ENCODE data around the gene PRM1.

Gene PRM1, protein sequence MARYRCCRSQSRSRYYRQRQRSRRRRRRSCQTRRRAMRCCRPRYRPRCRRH

DNA sequence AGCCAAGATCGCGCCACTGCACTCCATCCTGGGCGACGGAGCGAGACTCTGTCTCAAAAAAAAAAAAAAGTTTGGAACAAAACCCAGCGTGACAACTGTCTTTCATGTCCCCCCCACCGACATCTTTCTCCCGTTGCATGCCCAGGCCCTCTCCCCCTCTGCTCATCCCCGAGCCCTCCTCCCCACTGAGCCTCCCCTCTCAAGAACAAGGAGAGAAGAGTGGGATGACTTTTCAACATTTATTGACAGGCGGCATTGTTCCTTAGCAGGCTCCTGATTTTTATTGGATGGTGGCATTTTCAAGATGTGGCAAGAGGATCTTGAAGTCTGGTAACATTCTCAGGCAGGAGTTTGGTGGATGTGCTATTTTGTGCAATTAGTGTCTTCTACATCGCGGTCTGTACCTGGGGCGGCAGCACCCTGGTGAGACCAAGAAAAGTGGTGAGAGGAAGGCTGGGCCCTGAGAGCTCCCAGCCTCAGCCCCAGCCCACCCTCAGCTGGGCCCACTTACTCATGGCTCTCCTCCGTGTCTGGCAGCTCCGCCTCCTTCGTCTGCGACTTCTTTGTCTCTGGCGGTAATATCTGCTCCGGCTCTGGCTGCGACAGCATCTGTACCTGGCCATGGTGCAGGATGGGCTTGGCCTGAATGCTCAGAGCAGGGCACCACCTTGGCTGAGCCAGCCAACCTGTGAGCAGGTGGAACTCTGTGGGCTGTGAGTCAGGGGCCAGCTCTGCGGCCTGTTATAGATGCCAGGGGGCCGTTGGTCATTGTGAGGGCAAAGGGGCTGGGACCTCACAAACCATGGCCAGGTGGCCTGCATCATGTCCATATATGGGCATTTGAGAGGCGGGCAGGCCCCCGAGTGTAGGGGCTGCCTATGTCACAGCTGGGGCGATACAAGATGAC lies at the start of gene PRM1:
TSS of gene PRM1 (minus strand) at position 715 of the 907 bp plus-strand sequence. CDS start at position 623, 92 bp downstream.
- no peak for DNase-seq (ENCODE audit: low read depth)

DNA sequence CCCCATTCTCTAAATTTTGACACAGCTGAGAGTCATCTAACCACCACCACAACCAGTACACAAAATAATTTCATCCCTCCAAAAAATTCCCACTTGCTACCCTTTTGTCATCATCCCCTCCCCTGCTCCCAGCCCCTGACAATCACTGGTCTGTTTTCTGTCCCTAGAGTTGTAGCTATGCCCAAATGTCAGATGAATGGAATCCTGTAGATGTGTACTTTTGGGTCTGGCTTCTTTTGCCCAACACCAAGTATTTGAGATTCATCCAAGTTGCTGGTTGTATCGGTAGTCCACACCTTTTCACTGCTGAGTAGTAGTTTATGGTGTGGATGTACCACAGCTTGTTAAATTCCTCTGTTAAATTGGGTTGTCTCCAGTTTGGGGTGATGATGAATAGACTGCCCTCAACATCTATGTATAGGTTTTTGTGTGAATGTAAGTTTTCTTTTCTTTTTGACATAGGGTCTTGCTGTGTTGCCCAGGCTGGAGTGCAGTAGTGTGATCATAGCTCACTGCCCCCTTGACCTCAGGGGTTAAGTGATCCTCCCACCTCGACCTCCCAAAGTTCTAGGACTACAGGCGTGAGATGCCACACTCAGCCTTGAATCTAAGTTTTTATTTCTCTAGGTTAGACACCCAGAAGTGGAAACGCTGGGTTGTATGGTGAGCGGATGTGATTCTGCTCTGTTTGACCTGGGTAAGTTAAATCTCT lies 49.6 kb upstream of the PRM1 start:
- no peak for DNase-seq (ENCODE audit: low read depth)

DNA sequence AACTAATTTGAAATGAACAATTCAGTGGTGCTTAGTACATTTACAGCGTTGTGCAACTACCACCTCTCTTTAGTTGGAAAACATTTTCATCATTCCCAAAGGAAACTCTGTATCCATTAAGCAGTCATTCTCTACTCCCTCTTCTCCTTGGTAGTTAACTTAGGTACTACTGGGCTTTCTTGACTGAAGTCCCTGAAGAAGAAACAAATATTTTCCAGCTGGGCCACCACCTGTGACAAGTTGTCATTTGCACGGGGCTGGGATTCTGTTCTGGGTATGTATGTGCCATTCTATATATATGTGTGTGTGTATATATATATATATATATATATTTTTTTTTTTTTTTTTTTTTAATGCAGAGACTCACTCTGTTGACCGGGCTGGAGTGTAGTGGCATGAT lies 48.8 kb upstream of the PRM1 start:
- no peak for DNase-seq (ENCODE audit: low read depth)

DNA sequence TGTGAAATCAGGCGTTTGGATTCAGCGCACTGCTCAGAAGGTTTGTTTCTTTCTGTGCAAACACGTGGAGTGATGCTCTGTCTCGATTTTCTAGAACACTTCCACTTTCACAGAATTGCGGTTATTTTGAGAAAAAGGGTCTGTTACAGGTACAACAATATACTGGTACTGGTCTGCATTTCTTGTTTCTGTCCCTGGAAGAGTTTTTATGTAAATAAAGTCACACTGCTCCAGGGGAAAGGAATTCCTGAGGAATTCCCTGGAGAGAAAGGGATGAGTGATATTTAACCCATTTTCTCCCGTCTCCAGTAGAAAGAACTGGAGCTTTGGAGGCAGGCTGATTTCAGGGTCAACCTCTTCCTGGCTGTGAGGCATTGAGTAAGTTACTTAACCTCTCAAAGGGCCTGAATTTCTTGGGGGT lies 48.0 kb upstream of the PRM1 start:
- no peak for DNase-seq (ENCODE audit: low read depth)

DNA sequence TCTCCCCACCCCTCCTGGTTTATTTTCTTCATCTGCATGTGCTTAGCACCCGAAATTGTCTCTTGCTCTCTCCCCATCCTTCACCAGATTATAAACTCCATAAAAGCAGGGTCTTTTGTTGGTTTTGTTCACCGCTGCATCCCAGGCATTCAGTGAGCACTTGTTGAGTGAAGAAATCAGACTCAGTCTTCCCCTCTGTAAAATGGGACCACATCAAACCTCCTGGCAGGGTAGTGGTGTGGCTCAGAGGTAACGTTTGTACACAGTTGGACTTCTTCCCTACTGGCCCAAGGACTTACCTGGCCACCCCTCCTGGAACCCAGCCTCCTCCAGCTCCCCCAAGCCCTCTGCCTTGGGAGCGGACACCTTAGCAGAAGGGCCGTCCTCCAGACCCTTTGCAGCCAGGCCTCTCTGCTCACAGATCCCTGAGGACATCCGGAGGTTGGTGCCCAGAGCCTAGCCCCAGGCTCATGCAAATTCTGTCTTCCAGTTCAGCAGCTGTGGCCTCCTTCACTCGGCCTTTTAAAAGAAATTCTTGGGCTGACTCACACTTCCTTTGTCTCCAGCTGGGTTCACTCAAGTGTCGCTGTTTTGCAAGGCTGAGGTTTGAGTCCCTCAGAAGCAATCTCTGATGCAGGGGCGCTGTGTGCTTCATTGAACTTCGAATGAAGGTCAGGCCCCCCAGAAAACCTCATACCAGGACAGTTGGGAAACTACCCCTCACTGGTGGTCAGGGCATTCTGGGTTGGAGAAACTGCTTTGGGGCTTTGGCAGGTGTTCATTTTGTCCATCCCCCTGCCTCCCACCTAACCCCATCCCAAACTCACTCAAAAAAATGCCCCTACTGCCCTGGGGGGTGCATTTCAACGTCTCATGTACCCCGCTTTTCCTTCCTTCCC lies 47.3 kb upstream of the PRM1 start:
- peak; percentile 59 for DNase-seq (ENCODE audit: low read depth)

DNA sequence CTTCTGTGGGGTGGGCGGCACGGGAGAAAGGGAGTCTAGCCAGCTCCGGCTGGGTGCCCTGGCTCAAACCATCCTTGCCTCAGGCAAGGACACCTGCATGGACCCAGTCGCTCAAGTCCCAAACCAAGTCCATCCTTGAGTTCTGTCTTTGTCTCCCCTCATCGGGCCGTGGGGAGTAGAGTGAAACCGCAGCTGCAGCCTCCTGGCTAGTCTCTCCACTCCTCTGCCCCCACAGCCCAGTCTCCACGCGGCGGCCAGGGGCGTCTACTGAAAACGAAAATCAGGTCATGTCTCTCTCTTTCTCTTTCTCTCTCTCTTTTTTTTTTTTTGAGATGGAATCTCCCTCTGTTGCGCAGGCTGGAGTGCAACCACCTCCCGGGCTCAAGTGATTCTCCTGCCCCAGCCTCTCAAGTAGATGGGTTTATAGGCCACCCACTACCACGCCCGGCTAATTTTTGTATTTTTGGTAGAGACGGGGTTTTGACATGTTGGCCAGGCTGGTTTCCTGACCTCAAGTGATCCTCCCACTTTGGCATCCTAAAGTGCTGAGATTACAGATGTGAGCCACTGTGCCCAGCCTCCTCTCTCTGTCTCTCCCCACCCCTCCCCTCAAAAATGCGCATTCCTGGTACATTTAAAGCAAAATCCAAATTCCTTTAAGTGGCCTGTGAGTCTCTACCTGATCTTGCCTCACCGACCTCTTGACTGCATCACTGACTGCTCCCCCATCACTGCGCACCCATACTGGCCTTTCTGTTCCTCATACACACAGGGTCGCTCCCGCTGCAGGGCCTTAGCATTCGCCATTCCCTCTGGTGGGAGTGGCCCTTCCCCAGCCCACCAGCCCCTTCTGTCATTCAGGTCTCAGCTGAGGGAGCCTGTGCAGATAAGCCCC lies 46.4 kb upstream of the PRM1 start:
- DNase-seq (ENCODE audit: low read depth) = no peak

DNA sequence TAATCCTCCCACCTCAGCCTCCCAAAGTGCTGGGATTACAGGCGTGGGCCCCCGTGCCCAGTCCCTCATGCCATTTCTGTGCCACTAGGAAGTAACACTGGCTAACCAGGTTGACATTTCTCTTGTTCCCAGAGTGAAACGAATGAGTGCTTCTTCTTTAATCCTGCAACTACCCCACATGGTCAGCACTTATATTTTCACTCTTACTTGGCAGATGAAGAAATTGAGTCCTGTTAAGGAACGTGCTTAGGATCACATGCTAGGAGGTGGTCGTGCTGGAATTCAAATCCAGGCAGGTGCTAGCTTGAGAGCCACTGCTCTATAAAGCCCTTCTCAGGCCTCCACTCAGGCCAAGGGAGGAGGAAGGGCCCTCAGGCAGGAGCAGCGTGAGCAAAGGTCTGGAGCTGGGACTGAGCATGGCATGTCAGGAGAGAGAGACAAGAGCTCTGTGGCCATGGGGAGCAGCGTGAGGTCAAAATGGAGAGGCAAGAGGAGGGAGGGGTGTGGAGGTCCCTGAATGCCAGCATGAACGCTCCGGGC lies 45.7 kb upstream of the PRM1 start:
- DNase-seq (ENCODE audit: low read depth) = no peak

DNA sequence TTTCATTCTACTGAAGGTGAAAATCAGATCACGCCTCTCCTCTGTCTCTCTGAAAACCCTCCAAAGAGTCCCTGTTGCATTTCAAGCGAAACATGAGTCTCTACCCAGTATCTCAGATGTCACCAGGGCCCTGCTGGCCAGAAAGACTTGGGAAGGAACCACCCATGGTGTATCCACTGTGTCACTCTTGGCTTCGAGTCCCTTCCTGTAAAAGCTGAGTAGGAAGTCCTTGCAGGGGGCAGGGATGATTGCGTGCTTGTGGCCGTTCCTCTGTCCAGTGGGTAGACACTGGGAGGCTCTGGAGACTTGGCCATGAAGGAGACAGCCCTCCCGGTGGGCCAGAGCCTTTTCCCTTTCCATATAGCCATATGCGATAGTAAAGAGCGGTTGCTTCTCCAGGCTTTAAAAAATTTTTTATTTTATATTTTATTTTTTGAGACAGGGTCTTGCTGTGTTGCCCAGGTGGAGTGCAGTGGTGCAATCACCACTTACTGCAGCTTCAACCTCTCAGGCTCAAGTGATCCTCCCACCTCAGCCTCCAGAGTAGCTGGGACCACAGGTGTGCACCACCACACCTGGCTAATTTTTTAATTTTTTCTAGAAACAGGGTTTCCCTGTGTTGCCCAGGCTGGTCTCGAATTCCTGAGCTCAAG lies 45.1 kb upstream of the PRM1 start:
- no peak for DNase-seq (ENCODE audit: low read depth)

DNA sequence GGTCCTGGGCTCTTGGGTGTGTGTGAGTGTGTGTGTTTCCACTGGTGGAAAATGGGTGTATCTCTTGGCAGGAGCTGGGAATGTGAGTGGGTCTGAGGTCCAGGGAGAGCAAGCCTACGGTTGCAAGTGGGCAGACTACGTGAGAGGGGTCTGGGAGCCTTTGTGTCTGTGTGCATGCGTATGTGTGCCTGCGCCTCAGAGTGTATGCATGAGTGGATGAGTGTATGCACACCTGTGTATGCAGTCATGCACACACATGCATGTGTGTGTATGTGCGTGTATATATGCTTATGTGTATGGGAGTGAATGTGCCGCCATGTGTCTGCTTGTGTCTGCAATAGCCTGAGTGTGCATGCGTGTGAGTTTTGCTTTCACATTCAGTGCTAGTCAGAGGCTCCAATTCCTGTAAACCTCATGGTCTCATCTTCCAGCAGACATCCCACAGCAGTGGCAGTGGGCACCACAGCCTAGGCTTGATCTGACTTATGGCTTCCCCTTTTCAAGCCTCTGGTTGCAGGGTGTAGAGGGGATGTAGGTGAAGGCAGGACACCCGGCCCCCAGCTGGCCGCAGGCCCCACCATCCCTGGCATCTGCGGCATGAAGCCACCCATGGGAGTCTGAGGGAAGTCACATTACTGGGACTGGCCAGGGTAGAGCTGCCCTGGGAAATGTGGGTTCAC lies 44.4 kb upstream of the PRM1 start:
- DNase-seq (ENCODE audit: low read depth) = no peak

DNA sequence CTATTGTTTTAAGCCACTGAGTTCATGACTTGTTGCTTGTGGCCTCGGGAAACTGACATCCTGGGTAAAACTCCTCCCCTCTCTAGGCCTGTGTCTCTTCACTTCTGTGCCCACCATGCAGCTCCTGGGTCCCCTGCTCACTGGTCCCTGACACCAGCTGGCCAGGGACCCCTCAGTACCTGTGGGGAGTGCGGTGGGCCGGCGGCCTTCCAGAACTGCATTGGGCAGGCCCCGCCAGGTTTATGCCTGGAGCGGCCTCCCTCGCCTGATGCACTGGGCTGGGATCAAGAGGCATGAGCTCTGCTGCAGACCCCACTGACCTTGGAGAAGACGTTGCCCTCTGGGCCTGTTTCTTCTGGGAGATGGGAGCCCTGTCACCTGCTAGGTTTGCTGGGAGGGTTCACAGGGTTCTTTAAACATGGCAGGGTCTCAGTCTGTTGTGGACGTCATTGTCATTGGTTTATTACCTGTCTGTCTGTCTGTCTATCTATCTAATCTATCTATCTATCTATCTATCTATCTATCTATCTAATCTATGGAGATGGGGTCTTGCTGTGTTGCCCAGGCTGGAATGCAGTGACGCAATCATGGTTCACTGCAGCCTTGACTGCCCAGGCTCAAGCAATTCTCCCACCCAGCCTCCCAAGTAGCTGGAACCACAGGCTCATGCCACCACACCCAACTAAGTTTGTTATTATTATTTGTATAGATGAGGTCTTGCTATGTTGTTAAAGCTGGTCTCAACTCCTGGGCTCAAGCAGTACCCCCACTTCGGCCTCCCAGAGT lies 42.6 kb upstream of the PRM1 start:
- DNase-seq (ENCODE audit: low read depth) = no peak

DNA sequence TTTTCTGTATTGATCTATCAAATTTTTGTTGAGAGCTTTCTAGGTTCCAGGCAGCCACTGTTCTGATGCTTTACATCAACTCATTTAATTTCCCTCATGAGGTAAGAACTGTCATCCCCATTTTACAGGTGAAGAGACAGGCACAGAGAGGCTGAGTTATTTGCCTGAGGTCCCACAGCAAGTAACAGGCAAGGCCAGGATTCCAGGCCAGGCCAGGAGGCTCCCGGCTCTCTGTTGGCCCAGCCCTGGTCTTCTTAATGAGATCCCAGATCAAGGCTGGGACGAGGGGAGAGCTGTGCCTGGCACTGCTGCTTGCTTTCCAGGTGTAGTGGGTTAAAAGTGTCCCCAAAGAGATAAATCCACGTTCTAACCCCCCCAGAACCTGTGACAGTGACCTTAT lies 41.7 kb upstream of the PRM1 start:
- no peak for DNase-seq (ENCODE audit: low read depth)

DNA sequence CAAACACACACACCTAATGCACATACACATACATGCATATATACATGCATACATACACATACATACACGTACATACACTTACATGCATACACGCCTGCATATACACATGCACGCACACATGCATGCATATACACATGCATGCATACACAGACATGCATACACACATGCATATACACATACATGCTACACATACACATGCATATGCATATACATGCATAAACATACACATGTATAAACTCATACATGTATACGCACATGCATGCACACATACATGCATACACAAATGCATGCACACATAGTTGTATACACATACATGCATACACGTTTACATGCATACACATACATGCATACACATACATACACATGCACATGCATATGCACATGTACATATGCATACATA lies 40.5 kb upstream of the PRM1 start:
- no peak for DNase-seq (ENCODE audit: low read depth)

DNA sequence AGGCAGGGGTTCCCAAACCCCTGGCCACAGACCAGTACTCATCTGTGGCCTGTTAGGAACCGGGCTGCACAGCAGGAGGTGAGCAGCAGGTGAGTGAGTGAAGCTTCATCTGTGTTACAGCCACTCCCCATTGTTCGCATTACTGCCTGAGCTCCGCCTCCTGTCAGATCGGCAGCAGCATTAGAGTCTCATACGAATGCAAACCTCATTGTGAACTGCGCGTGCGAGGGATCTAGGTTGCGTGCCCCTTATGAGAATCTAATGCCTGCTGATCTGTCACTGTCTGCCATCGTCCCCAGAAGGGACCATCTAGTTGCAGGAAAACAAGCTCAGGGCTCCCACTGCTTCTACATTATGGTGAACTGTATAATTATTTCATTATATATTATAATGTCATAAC lies 39.0 kb upstream of the PRM1 start:
- no peak for DNase-seq (ENCODE audit: low read depth)

DNA sequence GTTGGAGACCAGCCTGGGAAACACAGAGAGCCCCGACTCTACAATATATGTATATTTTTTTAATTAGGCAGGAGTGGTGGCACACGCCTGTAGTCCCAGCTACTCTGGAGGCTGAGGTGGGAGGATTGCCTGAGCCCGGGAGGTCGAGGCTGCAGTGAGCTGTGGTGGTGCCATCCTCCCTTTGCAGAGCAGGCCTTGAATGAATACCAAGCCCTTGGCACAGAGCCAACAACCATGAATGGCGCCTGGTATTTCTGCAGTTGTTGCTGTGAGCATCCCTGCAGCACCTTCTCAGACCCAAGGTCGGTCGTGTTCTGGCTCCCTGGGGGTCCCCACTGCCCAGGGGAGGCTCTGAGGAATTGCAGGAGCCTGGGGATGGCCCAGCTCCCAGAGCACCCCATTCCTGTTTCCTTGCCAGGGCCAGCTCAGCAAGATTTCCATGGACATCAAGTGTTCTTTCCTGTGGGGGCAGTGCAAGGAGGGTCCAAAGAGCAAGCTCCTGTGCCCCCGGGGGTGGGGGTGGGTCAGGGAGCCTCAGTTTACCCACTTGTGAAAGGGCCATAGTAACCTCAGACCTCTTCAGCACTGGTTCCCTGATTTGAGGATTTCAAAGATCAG lies 38.5 kb upstream of the PRM1 start:
- no peak for DNase-seq (ENCODE audit: low read depth)

DNA sequence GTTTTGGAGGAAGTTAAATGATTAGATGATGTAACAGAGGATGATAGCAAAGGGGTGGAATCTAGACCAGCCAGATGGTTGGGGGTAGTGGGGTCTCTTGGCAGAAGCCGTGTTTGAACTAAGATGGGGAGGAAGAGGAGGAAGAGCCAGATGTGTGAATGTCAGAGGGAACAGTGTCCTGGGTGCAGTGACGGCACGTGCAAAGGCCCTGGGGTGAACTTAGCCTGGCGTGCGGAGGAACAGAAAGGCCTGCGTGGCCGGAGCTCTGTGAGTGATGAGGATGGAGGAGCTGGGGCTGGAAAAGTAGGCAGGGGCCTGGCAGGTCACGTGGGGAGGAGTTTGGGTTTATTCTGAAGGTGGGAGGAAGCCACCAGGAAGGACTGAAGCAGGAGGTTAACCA lies 37.7 kb upstream of the PRM1 start:
- DNase-seq (ENCODE audit: low read depth) = no peak

DNA sequence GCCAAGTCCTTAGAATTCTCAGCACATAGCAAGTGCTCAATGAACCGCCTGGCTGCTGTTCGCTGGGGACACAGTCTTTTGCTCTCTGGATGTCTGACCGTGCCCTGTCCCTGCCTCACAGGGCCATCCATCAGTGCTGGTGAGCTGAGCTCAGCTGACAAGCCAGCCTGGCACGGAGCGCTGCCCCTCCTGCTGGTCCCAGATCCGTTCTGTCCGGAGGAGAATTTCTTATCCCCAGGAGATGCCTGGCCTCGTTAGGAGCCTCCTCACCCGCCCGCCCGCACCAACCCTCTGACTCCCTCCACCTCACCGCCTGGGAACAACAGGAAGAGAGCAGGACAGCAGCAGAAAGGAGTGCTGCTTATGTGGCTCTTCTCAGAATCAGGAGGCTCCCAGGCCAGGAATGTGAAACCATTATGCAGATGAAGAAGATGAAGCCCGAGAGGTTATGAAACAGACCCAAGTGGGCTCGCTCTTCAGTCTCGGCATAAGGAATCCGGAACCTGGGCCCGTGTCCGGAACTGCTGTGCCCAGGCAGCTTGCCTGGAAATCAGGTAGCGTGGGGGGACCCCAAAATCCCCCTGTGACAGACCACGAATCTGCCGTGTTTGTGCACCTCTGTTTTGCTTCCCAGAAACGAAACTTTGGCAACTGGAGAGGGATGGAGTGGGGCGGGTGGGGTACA lies 35.3 kb upstream of the PRM1 start:
- no peak for DNase-seq (ENCODE audit: low read depth)

DNA sequence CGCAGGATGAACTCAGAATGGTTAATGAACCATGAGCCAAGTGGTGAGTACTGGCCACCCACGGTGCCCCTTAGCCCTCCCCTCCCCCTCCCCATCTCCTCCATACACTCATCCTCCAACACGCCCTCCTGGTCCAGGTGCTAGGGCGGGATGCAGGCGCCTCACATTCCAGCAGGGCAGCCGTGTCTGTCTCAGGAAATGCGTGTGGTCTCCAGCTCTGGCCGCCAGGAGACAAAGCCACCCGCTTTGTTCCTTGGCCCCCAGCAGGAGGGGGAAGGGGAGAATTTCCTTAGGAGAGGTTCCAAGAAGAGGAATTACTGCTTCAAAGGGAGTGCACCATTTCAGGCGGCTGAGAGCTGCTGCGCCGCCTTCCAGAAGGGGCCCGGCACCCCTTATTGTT lies 34.4 kb upstream of the PRM1 start:
- no peak for DNase-seq (ENCODE audit: low read depth)

All from HS-27A (cell line).